T47D (cell line): ENCODE data around the gene KCNQ2.

ENCODE experiments used
- DNase-seq, 2 experiments: peaks; one replicate each; pipeline versions ENCODE4 v3.0.0 to v3.0.0-alpha.2; 2011 to 2012; ENCODE audit warnings: low read depth in 1 of 2, low spot score in 1 of 2
- JUND ChIP-seq: IDR thresholded peaks from 2 replicates; pipeline ENCODE4 v1.6.1; 2012; ENCODE audit warnings: low read depth
- in situ Hi-C: cut with HindIII; loops from 2 replicates; pipeline ENCODE4 v1.10.0; 2016; ENCODE audit warnings: low sequenced_read_pairs, low pct_unique_long_range_greater_than_20kb

The KCNQ2 gene

GRCh38 chr20:63363981-63364561 is 108.4 kb downstream of the KCNQ2 start:
- in situ Hi-C loops, result no loop called here
- no peak for TF ChIP-seq JUND
- no peak for DNase-seq

- no peak for DNase-seq
- in situ Hi-C loops, result no loop called here
- no peak for TF ChIP-seq JUND
These were observed 109.2 kb downstream of the KCNQ2 start for GRCh38 chr20:63363013-63363957.

- DNase-seq, result no peak
- TF ChIP-seq JUND, result no peak
These were observed 109.9 kb downstream of the KCNQ2 start for GRCh38 chr20:63362436-63363009.

GRCh38 chr20:63361519-63362435 is 110.7 kb downstream of the KCNQ2 start:
- no peak for DNase-seq
- no peak for TF ChIP-seq JUND
- in situ Hi-C loops, result no loop called here

More at GRCh38 chr20:63362436-63363009, 109.9 kb downstream of the KCNQ2 start:
- in situ Hi-C loops, result no loop called here

- TF ChIP-seq JUND, result no peak
- in situ Hi-C loops, result no loop called here
These were observed 111.5 kb downstream of the KCNQ2 start, which contains the start of gene CHRNA4 for GRCh38 chr20:63360850-63361518. Gene CHRNA4, minus strand, starts transcription at chr20:63361349. Its CDS starts 184 bp downstream, at chr20:63361165.

GRCh38 chr20:63359937-63360849 is 112.3 kb downstream of the KCNQ2 start:
- no peak for DNase-seq
- in situ Hi-C loops, result no loop called here
- TF ChIP-seq JUND, result no peak

More at GRCh38 chr20:63360850-63361518, 111.5 kb downstream of the KCNQ2 start, which contains the start of gene CHRNA4:
- no peak for DNase-seq

- TF ChIP-seq JUND, result no peak
- DNase-seq, result no peak
- in situ Hi-C loops, result no loop called here
These were observed 113.1 kb downstream of the KCNQ2 start for GRCh38 chr20:63359164-63359934.

- in situ Hi-C loops, result no loop called here
- peak in 1 of 2 experiments; percentile 41 for DNase-seq
- no peak for TF ChIP-seq JUND
These were observed 114.2 kb downstream of the KCNQ2 start for GRCh38 chr20:63357921-63358905.
